GM21390 (cell line): ENCODE results near the gene FAU.
"Not testable (repeated sequence)": the region's sequence is repeated elsewhere in the genome, so short reads cannot be mapped to it uniquely, and the experiment has no call there.

Experiments used
- ATAC-seq: cut with Tn5 transposase; IDR thresholded peaks from one replicate; pipeline ENCODE4 v1.9.1; 2021; ENCODE audit not compliant: unreplicated experiment

The FAU gene

DNA sequence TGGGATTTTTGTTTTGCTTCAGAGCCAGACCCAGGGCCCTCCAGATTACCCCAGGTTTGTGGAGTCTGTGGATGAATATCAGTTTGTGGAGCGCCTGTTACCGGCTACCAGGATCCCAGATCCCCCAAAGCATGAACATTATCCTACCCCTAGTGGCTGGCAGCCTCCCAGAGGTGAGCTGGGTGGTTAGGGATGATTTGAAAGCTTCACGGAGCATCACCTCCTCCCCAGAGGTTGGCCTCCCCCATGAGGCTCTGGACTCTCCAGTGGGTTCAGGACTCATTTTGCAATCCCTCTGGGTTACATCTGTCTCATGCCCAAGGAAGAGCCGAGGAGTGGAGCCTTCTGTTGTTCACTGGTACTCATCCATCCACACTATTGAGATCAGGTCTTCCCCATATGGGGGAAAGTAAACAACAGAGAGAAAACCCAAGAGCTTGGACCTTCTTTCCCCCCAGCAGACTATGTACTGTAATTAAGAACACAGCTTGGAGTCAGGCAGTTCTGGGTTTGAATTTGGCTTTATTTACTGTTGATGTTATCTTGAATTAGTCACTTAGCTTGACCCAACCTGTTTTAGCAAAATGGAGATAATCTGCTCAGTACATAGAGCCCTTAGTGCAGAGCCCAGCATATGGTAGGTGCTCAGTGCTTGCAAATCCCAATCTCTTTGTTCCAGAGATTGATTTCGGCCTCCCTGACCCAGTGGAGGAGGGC lies 2.7 kb upstream of the FAU start:
- no peak for ATAC-seq

GRCh38 chr11:65121447-65121864 lies 478 bp downstream of the FAU start:
- ATAC-seq, result no peak

DNA sequence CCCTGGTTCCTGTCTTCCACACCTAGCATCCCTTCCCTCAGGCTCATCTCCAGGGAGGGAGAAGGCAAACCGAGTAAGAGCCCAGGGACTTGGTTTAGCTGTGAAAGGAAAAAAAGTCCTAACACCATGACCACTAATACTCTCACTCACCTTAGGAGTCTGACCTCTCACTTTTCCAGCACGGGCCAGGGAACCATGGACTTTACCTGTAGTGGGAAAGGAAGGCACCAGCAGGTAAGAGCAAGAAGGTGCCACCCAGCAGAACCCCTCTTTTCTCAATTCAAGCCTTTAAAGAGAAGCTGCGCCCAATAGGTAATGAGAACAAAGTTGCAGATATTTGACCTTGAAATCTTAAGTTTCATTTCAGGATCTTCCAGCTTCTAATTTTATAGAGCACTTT lies 1.1 kb downstream of the FAU start:
- no peak for ATAC-seq

- no peak for ATAC-seq
Observed at GRCh38 chr11:65119670-65119995, 2.3 kb downstream of the FAU start.

- not testable (repeated sequence) for ATAC-seq
Observed at GRCh38 chr11:65118891-65119669, 2.9 kb downstream of the FAU start.

GRCh38 chr11:65118097-65118837 lies 3.7 kb downstream of the FAU start:
- no peak for ATAC-seq

DNA sequence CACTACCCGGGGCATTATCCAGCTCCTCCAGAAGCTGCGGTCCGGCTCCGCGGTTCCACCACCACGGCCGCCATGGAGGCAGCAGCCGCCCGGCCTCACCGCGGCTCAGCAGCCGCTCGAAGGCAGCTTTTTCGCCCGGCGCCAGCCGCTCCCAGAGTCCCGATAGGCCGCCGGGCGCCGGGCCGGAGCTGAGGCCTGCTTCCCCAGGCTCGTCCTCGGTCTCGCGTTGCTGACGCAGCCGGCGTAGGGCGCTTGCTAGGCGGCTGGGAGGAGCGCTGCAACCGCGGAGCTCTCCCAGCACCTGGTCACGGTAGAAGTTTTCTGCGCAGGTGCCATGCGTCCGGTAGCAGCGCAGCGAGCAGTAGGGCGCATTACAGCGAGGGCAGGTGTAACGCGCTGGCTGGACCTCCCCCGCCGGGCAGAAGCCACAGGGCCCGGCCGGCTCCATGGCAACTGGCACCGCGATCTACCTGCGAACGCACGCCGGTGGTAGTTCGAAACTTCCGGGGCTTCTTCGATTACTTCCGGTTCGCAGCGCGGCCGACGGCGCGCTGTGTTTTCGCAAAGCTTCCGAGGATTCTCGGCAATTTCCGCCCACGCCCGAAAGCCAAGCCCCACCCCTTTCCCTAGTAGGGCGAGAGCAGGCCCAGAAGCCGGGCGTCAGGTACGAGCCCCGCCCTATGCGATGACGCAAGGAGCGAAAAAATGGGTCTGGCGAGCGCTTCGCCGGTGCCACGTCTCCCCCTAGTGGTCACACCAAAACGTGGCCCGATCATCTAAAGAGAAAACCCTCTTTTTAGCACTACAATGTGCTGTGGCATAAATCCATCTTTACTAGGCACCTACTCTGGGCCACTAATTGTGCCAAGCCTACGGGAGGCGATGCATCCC lies 4.5 kb downstream of the FAU start, which contains the start of gene ZNHIT2:
TSS of gene ZNHIT2 (minus strand) at position 496 of the 891 bp plus-strand sequence. CDS start at position 448, 48 bp downstream.
- peak; percentile 53 for ATAC-seq

DNA sequence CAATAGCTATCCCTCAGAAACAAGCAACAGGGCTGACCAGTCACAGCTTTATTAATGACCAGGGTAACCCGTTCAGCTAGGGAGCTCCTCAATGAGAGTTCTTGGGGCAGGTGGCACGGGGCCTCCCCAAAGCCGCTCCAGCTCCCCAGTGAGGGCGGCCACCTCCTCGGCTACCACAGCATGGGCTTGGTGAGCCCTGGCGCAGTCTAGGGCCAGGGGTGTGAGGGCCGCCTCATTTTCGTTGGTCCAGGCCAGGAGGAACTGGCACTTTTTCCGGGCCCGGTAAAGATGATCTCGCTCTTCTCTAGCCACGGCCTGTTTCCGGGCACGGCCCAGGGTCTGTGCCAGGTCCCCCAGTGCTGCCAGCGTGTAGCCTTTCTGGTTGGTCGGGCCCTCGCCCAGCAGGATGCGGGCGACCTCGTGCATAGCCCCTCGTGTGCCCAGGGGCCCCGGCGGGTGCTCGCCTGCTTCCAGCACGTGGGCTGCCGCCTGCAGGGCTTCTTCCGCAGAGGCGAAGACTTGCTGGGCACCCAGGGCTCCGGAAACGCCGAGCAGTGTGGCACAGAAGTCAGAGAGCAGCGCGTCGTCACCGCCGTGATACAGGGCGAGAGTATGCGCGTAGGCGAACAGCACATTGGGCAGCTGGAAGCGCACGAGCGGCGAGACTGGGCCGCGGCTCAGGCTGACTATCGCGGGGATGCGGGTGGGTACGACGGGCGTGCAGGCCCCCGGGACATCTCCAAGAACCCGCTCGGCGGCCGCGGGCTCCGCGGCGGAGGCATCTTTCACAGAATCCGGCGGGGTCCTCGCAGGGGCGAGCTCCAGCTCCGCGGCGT lies 5.3 kb downstream of the FAU start:
- no peak for ATAC-seq

- no peak for ATAC-seq
Observed at GRCh38 chr11:65115361-65116082, 6.4 kb downstream of the FAU start.

- ATAC-seq, result no peak
Observed at GRCh38 chr11:65114538-65115171, 7.3 kb downstream of the FAU start.

DNA sequence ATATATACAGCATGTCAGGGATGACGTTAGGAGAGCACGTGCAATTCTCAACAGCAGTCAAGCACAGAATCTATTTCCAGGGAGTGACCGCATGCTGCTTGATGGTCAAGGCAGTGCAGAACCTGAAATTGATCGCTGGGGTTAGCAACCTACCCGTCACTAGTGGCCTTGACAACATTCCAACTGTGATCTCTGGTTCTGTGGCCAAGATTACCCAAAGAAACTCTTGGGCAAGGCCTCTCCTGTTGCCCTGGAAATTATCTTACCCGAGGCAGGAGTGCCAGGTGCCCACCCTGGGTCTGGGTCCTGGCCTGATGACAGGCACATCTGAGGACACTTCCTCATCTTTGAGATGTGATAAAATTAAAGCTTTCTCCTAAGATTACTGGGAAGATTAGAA lies 8.1 kb downstream of the FAU start:
- ATAC-seq, result no peak

DNA sequence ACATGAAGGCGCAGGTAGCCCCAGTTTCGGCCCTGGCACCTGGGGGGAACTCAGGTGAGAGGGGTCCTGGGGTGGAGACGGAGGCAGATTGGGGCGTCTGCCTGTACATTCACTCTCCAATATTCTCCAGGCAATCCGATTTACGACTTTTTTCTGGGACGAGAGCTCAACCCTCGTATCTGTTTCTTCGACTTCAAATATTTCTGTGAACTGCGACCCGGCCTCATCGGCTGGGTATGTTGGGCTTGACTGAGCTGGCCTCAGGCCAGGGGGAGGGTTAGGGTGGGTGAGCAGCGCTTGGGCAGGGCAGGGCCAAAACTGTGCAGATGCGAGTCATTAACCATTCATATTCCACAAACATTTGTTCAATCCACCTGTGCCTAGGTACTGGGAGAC lies 8.6 kb downstream of the FAU start:
- no peak for ATAC-seq

GRCh38 chr11:65112546-65113360 lies 9.2 kb downstream of the FAU start:
- ATAC-seq, result no peak

- peak; percentile 58 for ATAC-seq
Observed at GRCh38 chr11:65111744-65112545, 10.0 kb downstream of the FAU start, which contains the start of gene TM7SF2. TM7SF2 (plus strand) TSS chr11:65111872; CDS start chr11:65112016, 144 bp downstream.

- ATAC-seq, result no peak
Observed at GRCh38 chr11:65111159-65111743, 10.7 kb downstream of the FAU start.

GRCh38 chr11:65110354-65110861 lies 11.5 kb downstream of the FAU start:
- ATAC-seq, result peak; percentile 30
